Osteocyte (in vitro differentiated cells): ENCODE measurements around the gene CDC25C. TPM values are rescaled to one million over a fixed set of nuclear protein-coding genes. Genes with fewer than 3 reads are reported as not detected.

Source experiments
- DNase-seq: peaks from one replicate; pipeline ENCODE4 v3.0.0; 2021; ENCODE audit warnings: mixed read lengths; ENCODE audit not compliant: unreplicated experiment; ENCODE audit errors: extremely low spot score
- H3K27ac Mint-ChIP-seq: one replicate; pipeline ENCODE4 v1.8.0; 2021; ENCODE audit warnings: mild to moderate bottlenecking, mixed read lengths; ENCODE audit not compliant: unreplicated experiment
- H3K27me3 Mint-ChIP-seq: one replicate; pipeline ENCODE4 v1.8.0; 2021; ENCODE audit warnings: mixed read lengths; ENCODE audit not compliant: unreplicated experiment
- H3K36me3 Mint-ChIP-seq: one replicate; pipeline ENCODE4 v1.8.0; 2021; ENCODE audit warnings: mixed read lengths; ENCODE audit not compliant: unreplicated experiment
- H3K4me1 Mint-ChIP-seq: one replicate; pipeline ENCODE4 v1.8.0; 2021; ENCODE audit warnings: mixed read lengths; ENCODE audit not compliant: unreplicated experiment
- H3K4me3 Mint-ChIP-seq: one replicate; pipeline ENCODE4 v1.8.0; 2021; ENCODE audit warnings: mild to moderate bottlenecking, moderate library complexity, mixed read lengths; ENCODE audit not compliant: unreplicated experiment
- H3K9me3 Mint-ChIP-seq: one replicate; pipeline ENCODE4 v1.8.0; 2021; ENCODE audit warnings: mixed read lengths; ENCODE audit not compliant: unreplicated experiment
- total RNA-seq: library from RNA; stranded (reverse); gene quantifications from 2 replicates; pipeline ENCODE4 v1.2.1, GENCODE V29; 2021
- TF ChIP-seq, protein P1 (sequence below): fragments of 200-600 bp; sonication (generic); IDR thresholded peaks from 2 replicates; pipeline ENCODE4 v1.5.0; 2021; ENCODE audit warnings: antibody characterized with exemption, mild to moderate bottlenecking, moderate library complexity

The CDC25C gene
- total RNA-seq, 1 donor from 2014 or later, result 2.2 TPM

DNA sequence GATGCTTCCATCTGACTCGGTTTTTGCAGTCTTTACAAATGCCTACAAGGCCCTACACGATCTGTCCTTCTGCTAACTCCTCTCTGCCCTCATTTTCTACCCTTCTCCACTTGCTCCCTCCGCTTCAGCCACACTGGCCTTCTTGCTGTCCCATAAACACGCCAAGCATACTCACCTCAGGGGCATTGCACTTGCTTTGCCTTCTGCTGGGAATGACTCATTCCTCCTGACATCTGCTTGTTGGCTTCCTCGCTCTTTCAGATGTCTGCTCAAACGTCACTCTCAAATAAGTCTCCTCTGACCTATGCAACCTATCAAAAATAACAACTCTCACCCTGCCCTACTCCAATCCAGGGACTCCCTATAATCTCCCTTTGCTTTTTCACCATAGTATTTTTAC, 28.2 kb downstream of the CDC25C start:
- Mint-ChIP-seq H3K36me3 (peaks cover 16% of the 10 kb centered on the region), H3K4me3 (no peak overlapping the region), H3K27ac (no peak overlapping the region), H3K4me1 (no peaks in the 10 kb centered on the region), H3K9me3 (peaks cover 10% of the 10 kb centered on the region), H3K27me3 (no peaks in the 10 kb centered on the region)
- DNase-seq, result no peak
- TF ChIP-seq, protein P1, sequence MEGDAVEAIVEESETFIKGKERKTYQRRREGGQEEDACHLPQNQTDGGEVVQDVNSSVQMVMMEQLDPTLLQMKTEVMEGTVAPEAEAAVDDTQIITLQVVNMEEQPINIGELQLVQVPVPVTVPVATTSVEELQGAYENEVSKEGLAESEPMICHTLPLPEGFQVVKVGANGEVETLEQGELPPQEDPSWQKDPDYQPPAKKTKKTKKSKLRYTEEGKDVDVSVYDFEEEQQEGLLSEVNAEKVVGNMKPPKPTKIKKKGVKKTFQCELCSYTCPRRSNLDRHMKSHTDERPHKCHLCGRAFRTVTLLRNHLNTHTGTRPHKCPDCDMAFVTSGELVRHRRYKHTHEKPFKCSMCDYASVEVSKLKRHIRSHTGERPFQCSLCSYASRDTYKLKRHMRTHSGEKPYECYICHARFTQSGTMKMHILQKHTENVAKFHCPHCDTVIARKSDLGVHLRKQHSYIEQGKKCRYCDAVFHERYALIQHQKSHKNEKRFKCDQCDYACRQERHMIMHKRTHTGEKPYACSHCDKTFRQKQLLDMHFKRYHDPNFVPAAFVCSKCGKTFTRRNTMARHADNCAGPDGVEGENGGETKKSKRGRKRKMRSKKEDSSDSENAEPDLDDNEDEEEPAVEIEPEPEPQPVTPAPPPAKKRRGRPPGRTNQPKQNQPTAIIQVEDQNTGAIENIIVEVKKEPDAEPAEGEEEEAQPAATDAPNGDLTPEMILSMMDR, result no peak

DNA sequence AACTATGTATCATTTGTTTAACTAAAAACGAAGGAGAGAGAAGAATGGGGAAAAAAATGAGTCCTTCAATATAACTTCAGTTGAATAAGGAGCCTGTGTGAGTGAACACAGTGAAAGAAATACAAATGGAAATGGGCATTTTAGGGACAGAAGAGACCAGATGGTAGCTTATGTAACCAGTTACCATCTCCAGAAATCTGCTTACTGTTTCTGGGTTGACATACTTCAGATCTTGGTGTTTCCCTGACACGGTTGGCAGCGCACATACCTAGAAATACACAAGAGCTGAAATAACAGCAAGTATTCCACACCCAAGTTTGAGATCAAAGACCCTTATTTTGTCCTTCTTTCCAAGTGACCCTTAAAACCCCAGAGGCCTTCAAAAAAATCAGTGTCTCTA, 42.3 kb downstream of the CDC25C start:
- H3K4me1 Mint-ChIP-seq, result no peaks in the 10 kb centered on the region
- no peak overlapping the region for H3K4me3 Mint-ChIP-seq
- DNase-seq, result no peak
- no peaks in the 10 kb centered on the region for H3K9me3 Mint-ChIP-seq
- H3K27me3 Mint-ChIP-seq, result no peaks in the 10 kb centered on the region
- H3K27ac Mint-ChIP-seq, result no peak overlapping the region
- TF ChIP-seq, protein P1, result no peak
- H3K36me3 Mint-ChIP-seq, result no peaks in the 10 kb centered on the region

DNA sequence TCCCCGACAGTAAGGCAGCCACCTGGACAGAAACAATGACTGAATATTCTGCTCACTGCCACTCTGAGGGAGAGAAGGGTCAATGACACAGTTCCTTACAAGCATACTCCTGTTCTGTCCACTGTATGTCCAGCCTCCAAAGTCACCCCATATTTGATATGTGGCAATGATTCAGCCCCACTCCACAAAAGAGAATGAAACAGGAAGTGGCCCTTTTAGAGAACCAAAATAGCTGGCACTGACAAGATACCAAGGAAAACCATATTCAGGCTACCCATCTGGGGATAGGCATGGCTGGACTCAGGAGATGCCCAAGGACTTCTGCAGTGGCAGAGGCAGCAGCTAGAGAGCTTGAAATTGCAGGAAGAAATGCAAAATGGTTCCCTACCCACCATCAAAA, 44.4 kb downstream of the CDC25C start:
- no peak overlapping the region for H3K4me3 Mint-ChIP-seq
- no peaks in the 10 kb centered on the region for H3K27me3 Mint-ChIP-seq
- TF ChIP-seq, protein P1, result no peak

DNA sequence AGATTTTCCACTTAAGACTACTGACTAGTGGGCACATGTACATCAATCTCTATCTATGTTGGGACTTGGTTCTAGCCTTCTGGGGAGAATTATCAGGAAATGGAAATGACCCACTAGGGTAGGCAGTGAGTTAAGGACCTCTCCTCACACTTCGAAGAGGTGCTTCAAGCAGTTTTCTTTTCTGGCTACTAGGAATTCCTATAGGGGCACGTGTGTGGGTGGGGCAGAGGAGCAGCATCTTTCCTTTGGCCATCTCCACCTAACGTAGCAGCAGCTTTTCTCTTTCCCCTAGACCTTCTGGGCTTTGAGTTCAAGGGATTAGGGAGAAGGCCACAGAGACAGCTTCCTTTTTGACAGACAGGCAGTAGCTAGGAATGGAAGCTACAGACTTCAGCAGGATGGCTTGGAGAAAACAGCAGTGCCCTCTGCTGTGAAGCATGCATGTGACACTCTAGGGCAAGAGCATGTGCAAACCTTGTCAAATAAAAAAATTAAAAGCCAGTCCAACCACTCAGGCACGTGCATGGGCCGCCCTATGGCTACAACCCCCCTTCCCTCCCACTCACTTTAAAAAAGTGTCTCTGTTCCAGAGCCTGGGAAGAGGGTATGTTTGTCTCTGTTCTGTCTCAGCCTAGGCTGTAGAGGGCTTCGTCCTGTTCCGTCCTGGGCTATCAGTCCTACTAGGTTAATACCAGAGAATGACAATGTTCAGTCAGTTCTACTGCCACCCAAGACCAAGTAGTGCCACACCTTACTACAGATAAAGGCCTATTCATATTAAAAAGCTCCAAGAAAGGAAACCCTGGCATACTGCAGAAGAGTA, 48.5 kb downstream of the CDC25C start:
- H3K27ac Mint-ChIP-seq, result no peak overlapping the region
- H3K9me3 Mint-ChIP-seq, result no peaks in the 10 kb centered on the region
- no peaks in the 10 kb centered on the region for H3K27me3 Mint-ChIP-seq
- no peaks in the 10 kb centered on the region for H3K4me1 Mint-ChIP-seq
- DNase-seq, result no peak
- no peak overlapping the region for H3K4me3 Mint-ChIP-seq
- TF ChIP-seq, protein P1, result peak; percentile 64
- H3K36me3 Mint-ChIP-seq, result no peaks in the 10 kb centered on the region

More for the DNA sequence above, 44.4 kb downstream of the CDC25C start:
- no peak overlapping the region for H3K27ac Mint-ChIP-seq
- no peaks in the 10 kb centered on the region for H3K9me3 Mint-ChIP-seq
- H3K36me3 Mint-ChIP-seq, result no peaks in the 10 kb centered on the region
- no peak for DNase-seq
- H3K4me1 Mint-ChIP-seq, result no peaks in the 10 kb centered on the region

DNA sequence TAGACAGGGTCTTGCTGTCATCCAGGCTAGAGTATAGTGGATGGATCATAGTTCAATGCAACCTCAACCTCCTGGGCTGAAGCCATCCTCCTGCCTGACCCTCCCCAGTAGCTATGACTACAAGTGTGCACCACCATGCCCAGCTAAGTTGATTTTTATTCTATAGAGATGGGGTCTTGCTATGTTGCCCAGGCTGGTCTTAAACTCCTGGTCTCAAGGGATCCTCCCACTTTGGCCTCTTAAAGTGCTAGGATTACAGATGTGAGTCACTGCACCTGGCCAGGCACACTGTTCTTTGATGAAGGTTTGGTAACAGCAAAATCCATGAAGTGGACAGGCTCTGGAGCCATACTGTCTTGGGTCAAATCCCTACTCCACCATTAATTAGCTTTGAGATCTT, 50.7 kb downstream of the CDC25C start:
- TF ChIP-seq, protein P1, result no peak
- no peaks in the 10 kb centered on the region for H3K9me3 Mint-ChIP-seq
- H3K27ac Mint-ChIP-seq, result no peak overlapping the region
- no peak overlapping the region for H3K4me3 Mint-ChIP-seq
- H3K27me3 Mint-ChIP-seq, result peaks cover under 1% of the 10 kb centered on the region
- H3K36me3 Mint-ChIP-seq, result no peaks in the 10 kb centered on the region
- no peak for DNase-seq
- H3K4me1 Mint-ChIP-seq, result no peaks in the 10 kb centered on the region
